Measurements from ENCODE around the gene NID1. TPM values are rescaled to one million over a fixed set of nuclear protein-coding genes. Genes with fewer than 3 reads are reported as not detected.

The NID1 gene
- total RNA-seq, 1 donor from 2014 or later: 49.7 TPM

DNA sequence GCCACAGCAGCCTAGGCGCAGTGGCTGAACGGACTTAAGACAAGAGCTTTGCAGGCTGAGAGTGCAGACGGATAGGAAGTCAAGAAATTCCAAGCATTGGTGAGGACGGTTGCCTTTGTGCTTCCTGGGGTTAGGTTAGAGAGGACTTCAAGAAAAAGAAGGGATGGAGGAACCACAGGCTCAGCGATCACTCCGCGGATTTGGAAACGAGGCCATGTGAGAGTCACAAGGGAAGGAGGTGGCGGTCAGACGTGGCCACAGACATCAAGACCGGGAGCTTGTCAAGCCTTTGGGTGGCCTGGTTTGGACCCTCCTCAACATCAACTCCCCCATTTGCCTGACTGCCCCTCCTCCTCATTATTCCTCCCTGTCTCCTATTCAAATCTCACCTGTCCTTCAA, 62.3 kb downstream of the NID1 start:
- no peak for DNase-seq (ENCODE audit: low spot score)
- ATAC-seq: no peak

DNA sequence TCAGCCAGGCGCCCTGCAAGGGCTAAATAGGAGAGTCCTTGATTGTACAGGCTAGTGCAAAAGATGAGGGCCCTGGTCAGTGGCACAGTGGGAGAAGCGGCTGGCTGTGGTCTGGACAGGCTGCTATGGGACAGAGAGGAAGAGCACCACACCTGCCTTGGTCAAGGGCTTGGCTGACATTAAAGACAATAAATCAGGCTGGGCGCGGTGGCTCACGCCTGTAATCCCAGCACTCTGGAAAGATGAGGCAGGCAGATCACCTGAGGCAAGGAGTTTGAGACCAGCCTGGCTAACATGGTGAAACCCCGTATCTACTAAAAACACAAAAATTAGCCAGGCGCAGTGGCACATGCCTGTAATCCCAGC, 62.9 kb downstream of the NID1 start:
- ATAC-seq (peak; percentile 20), DNase-seq (ENCODE audit: low spot score) (no peak)

DNA sequence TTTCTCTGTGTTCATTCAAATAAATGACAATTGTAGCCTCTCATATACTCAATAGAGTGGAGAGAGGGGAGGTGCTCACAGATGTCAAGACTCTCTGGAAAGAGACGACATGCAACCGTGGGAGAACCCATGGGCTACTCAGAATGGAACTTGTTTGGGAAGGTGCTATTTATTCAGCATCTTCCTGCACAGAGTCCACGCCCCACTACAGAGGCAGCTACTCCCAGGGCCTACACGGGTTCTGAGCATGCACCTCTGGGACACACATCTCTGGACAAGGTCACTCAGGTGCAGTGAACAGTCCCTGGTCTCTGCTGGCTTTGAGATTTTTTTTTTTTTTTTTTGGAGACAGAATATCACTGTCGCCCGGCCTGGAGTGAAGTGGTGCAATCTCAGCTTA, 64.1 kb downstream of the NID1 start:
- DNase-seq (ENCODE audit: low spot score) (no peak), ATAC-seq (peak; percentile 8)

DNA sequence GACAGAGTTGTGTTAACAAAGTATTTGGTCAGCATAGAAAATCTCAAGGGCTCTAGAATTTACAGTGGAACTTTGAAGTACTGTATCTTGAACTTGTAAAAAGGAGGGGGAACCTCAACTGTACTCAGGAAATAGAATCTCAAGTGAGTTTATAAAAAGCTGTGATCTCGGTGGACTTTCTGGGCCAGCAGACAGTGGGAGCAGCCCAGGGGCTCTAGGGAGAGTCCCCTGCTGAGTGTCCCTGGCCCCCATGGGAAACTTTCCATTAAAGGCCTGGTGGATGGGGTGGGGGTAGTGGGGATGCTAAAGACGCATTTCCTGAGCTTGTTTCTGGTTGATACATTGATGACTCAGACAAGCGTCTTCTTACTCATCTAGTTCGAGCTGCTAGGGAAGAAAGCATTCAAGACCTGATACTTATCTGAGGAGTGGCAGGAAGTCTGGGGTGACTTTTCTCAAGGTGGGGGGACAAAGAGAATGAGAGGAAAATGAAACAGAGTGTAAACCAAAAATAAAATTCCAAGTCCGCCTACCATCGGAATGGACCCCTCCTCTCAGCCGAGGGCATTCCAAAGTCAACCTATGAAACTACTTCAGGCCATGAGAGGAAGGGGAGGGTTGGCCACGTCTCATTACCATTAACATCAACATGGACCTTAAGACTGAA, 65.5 kb downstream of the NID1 start:
- DNase-seq (ENCODE audit: low spot score) (no peak), ATAC-seq (no peak)

GRCh38 chr1:235998812-235999211, 66.1 kb downstream of the NID1 start:
- ATAC-seq (no peak), DNase-seq (ENCODE audit: low spot score) (no peak)

DNA sequence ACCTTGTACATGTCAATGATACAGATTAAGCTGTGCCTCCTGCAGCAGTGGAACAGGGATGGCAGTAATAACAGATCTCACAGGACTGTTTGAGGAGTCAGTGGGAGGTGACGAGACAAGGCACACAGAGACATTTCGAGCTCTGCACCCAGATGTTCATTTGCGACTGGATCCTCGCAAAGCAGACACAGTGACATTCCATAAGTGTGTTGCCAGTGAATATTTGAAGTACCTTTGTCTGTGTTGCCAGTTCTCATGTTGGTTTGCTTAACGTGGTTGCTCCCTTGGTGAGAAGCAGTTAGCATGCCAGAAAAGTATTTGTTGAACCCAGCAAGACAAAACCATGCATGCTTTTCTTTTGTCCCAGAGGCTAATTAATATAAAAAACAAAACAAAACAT, 67.0 kb downstream of the NID1 start:
- ATAC-seq: no peak

DNA sequence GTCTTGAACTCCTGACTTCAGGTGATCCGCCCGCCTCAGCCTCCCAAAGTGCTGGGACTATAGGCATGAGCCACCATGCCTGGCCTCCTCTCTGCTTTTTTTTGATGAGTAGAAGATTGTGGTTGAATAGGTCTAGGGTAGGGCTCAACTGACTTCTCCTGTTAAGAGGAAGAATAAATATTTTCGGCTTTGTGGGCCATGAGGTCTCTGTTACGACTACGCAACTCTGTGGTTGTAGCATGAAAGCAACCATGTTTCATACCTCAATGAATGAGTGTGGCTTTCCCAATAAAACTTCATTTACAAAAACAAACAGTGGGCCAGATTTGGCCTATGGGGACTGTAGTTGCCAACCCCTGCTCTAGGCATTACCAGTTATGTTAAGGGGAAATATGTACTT, 67.8 kb downstream of the NID1 start:
- DNase-seq (ENCODE audit: low spot score) (no peak), ATAC-seq (no peak)

More for the DNA sequence above, 67.0 kb downstream of the NID1 start:
- DNase-seq (ENCODE audit: low spot score): no peak

- no peak for DNase-seq (ENCODE audit: low spot score)
- peak; percentile 38 for ATAC-seq
These were observed 68.7 kb downstream of the NID1 start for GRCh38 chr1:235996048-235996785.

DNA sequence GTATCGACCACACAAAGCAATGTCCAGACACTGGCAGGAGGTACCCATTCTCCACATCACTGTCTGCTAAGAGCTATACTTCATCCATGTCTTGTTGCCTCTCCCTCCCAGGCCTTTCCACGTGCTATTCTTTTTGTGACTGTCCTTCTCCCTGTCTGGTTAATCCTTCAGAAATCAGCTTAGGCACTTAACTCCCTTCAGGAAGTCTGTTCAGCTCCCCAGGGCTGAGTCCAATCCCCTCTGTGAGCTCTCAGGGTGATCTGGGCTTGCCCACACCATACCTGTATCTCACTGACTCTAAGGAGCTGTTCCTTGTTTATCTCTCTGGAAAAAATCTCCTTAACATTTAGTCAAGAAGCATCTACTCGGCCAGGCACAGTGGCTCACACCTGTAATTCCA, 69.4 kb downstream of the NID1 start:
- ATAC-seq (no peak), DNase-seq (ENCODE audit: low spot score) (no peak)

GRCh38 chr1:235993652-235994051, 71.2 kb downstream of the NID1 start:
- no peak for DNase-seq (ENCODE audit: low spot score)
- peak; percentile 6 for ATAC-seq

- ATAC-seq (no peak), DNase-seq (ENCODE audit: low spot score) (no peak)
These were observed 72.0 kb downstream of the NID1 start for GRCh38 chr1:235992868-235993267.

DNA sequence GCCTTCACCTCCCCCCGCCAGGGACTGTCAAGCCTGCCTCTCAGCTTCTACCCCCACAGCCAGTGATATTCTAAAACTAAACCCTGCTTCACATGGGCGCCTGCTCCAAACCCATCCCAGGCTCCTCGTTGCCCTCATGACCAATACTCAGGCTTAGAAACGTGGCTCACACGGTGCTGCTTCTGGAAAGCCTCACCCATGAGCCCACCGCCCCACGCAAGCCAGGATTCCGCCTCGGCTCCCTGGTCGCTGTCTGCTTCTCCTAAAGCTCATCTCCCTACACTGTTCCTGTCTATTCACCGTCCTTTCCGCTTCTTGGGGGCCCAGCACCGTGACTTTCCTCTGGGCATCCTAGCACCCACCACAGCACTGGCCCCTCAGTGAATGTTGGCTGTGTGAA, 72.5 kb downstream of the NID1 start:
- ATAC-seq: no peak
- DNase-seq (ENCODE audit: low spot score): no peak

- peak; percentile 13 for ATAC-seq
- no peak for DNase-seq (ENCODE audit: low spot score)
These were observed 74.5 kb downstream of the NID1 start for GRCh38 chr1:235990330-235990795.

DNA sequence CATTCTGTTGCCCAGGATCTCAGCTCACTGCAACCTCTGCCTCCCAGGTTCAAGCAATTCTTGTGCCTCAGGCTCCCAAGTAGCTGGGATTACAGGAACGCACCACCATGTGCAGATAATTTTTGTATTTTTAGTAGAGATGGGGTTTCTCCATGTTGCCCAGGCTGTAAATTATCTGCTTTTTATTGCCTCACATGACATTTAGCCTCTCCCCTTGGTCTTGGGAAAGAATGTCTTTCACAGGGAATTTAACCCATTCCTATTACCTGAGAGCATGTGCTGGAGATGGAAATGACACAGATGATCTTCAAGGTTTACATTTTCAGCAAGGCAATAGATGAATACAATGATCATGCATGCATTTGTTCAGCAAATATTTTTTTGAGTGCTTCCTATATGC, 75.8 kb downstream of the NID1 start:
- DNase-seq (ENCODE audit: low spot score): no peak
- no peak for ATAC-seq

- ATAC-seq: no peak
These were observed 78.0 kb downstream of the NID1 start for GRCh38 chr1:235986869-235987268.

DNA sequence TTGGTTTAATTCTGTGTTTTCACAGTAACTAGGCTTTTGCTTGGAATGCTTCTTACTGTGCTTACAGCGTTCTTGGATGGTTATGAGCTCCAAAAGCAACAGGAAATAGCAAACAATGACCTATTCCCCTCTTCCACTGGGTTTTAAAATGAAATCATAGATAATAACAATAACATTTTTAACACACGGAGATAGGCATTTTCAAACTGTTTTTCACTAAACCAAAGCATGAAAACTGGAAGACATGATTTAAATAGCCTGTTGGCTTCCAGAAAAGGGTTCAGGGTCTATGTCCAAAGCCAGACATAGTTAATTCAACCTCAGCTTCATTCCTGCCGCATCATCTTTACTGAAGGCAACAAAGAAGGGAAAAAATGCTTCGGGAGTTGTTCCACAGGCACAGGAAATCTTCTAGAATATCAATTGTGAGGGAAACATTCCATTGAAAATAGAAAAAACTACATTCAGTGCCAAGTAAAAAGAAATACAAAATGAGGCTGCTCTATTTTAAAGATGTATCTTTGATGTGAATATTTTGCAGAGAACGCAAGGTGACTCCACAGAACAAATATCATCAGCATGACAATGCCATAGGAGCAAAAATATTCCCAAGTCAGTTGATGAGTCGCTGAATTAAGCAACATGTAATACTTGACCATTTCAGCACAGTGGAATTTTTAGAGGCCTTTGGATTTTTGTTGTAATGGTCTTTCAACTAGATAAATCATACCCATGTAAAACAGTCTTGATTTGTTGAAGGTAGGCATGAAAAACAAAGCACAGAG, 80.7 kb downstream of the NID1 start:
- no peak for ATAC-seq
- DNase-seq (ENCODE audit: low spot score): no peak

More at GRCh38 chr1:235986869-235987268, 78.0 kb downstream of the NID1 start:
- DNase-seq (ENCODE audit: low spot score): no peak

GRCh38 chr1:235980976-235981375, 83.9 kb downstream of the NID1 start:
- no peak for DNase-seq (ENCODE audit: low spot score)
- ATAC-seq: peak; percentile 47

GRCh38 chr1:235979716-235980333, 85.1 kb downstream of the NID1 start:
- DNase-seq (ENCODE audit: low spot score) (no peak), ATAC-seq (no peak)

GRCh38 chr1:235979176-235979575, 85.7 kb downstream of the NID1 start:
- ATAC-seq (no peak), DNase-seq (ENCODE audit: low spot score) (no peak)

GRCh38 chr1:235976490-235976889, 88.4 kb downstream of the NID1 start:
- ATAC-seq: no peak
- DNase-seq (ENCODE audit: low spot score): no peak

DNA sequence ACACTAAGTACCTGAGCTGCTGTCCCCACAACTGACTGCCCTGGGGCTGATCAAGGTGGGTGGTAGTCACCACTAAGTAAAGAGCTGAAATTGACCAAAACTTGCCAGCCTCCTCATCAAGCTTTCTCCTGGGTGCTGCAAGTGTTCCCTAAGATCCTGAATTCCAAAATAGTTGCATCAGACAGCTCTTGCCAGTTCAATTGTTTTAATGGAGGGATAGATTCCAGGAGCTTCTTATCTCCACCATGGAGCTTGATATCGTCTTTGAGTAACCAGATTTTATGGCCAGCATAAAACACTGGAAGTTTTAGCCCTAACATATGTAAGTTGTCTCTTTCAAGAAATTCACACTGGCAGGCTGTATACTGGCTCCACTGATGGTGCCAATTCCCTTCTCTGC, 90.3 kb downstream of the NID1 start:
- no peak for ATAC-seq

More for the DNA sequence above, 90.3 kb downstream of the NID1 start:
- no peak for DNase-seq (ENCODE audit: low spot score)
